HUDEP-2 (cell line): ENCODE results near the gene FSHR.

Experiments used
- DNase-seq, 76 experiments: peaks; one replicate each; lab custom pipeline; 2025; ENCODE audit not compliant: unreplicated experiment in 76 of 76; lab: John Stamatoyannopoulos, UW

FSHR gene

GRCh38 chr2:49033394-49034185, 120.7 kb downstream of the FSHR start:
- no peak for DNase-seq

GRCh38 chr2:49032936-49033335, 121.4 kb downstream of the FSHR start:
- DNase-seq: no peak

- DNase-seq: no peak
These were observed 122.2 kb downstream of the FSHR start for GRCh38 chr2:49032126-49032525.

GRCh38 chr2:49029406-49029805, 124.9 kb downstream of the FSHR start:
- DNase-seq: no peak

- DNase-seq: no peak
These were observed 126.2 kb downstream of the FSHR start for GRCh38 chr2:49028101-49028500.

- no peak for DNase-seq
These were observed 127.6 kb downstream of the FSHR start for GRCh38 chr2:49026706-49027105.

- DNase-seq: no peak
These were observed 133.0 kb downstream of the FSHR start for GRCh38 chr2:49021271-49021670.

GRCh38 chr2:49005261-49005660, 149.1 kb downstream of the FSHR start:
- no peak for DNase-seq

GRCh38 chr2:49004036-49004626, 150.2 kb downstream of the FSHR start:
- no peak for DNase-seq

- no peak for DNase-seq
These were observed 151.1 kb downstream of the FSHR start for GRCh38 chr2:49003201-49003600.

- DNase-seq: no peak
These were observed 151.6 kb downstream of the FSHR start for GRCh38 chr2:49002750-49003149.

GRCh38 chr2:49000695-49001094, 153.6 kb downstream of the FSHR start:
- no peak for DNase-seq

GRCh38 chr2:48998449-48998848, 155.9 kb downstream of the FSHR start:
- no peak for DNase-seq

- DNase-seq: no peak
These were observed 160.7 kb downstream of the FSHR start for GRCh38 chr2:48993576-48993975.

- DNase-seq: no peak
These were observed 162.7 kb downstream of the FSHR start for GRCh38 chr2:48991415-48992131.

GRCh38 chr2:48984922-48985321, 169.4 kb downstream of the FSHR start:
- DNase-seq: no peak

- DNase-seq: no peak
These were observed 170.8 kb downstream of the FSHR start for GRCh38 chr2:48983551-48983950.

- no peak for DNase-seq
These were observed 171.4 kb downstream of the FSHR start for GRCh38 chr2:48982887-48983435.

GRCh38 chr2:48980846-48981245, 173.5 kb downstream of the FSHR start:
- DNase-seq: no peak

GRCh38 chr2:48979691-48980090, 174.6 kb downstream of the FSHR start:
- DNase-seq: no peak

- no peak for DNase-seq
These were observed 176.2 kb downstream of the FSHR start for GRCh38 chr2:48978131-48978530.

GRCh38 chr2:48971801-48972200, 182.5 kb downstream of the FSHR start:
- DNase-seq: no peak
